Measurements from ENCODE around the gene PKHD1.

The PKHD1 gene

DNA sequence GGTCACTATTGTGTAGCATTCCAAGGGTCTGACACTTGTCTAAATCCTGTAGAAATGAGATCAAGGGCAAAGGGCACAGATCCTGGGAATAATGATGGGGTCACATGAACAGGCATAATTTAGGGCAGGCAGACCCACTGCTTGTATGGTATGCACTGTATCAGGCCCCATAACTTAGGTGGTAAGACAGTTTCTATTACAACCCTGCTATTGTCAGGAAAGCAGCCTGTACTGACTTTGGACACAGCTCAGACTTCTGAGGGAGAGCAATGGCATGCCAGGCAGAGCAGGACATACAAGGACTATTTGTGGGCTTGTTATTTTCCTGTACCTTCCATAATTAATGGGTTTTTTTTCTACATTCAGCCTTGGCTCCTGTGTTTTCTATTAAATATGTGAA lies 286.8 kb downstream of the PKHD1 start:
- DNase-seq (ENCODE audit: low read depth, low spot score), result no peak

DNA sequence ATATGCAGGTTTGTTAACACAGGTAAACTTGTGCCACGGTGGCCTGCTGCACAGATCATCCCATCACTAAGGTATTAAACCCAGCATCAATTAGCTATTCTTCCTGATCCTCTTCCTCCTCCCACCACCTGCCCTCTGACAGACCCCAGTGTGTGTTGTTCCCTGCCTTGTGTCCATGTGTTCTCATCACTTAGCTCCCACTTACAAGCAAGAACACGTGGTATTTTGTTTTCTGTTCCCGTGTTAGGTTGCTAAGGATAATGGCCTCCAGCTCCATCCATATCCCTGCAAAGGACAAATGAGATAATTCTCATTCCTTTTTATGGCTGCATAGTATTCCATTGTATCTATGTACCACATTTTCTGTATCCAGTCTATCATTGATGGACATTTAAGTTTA lies 294.0 kb downstream of the PKHD1 start:
- DNase-seq (ENCODE audit: low read depth, low spot score), result no peak

DNA sequence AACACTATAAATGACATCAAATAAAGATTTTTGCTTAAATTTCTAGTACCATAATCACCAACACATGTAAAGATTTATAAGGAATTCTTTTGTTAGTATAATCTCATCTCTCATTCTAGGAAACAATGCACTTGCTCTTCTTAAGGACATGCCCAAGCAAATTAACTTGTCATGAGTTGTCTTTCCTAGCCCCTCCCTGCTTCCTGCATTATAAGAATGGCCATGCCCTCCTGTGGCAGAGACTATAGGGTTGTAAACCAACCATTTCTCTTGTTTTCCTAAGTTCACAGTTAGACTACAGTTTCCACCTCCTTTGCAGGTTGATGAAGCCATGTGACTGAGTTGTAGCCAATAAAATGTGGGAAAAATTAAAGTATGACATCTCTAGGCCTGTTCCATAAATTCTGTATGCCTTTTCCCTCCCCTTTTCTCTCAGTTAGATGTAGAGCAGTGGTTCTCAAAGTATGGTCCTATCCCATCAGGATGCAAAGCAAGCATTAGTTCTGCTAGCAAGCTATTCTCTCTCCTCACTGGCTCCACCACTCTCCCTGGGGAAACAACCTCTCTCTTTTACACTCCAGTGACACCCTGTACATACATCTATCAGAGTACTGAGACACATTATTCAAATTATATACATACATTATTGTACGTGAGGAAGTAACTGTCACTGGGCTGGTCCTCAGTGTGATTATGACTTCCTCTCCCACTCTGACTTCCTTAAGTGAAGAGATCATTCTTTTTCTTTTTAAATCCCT lies 295.0 kb downstream of the PKHD1 start:
- DNase-seq (ENCODE audit: low read depth, low spot score), result no peak

DNA sequence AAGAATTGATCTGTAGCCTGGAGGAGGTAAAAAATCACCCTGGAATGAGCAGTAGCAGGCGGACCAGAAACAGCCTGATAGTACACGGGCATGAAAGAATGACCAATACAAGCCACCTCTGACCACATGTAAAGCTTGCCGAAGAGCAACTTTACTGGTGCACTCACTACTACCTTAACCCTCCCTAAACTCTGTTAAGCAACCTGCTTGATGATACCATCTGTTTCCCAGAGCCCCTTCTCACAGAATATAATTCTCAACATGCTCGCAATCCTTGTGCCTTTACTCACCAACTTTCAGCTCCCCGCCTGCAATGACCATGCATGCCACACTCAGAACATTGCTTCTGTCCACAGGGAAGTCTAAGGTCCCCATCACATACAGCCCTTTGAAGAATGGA lies 296.5 kb downstream of the PKHD1 start:
- no peak for DNase-seq (ENCODE audit: low read depth, low spot score)

DNA sequence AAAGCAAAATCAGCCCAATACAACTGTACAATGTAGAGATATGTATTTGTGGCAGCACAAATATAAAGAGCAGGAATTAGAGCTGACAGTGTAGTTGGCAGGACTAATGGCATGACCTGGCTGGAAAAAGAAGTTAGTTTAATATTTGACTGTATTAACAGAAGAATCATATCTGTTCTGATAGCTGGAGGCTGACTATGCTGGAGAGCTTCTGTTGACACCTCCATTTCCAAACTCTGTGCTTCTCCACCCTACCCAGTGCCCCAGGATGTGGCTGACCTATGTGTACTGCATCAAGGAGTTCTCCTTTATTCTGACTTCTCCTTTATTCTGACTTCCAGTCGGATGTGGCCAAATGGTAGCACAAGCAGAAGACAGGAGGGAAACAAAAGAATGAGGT lies 299.3 kb downstream of the PKHD1 start:
- no peak for DNase-seq (ENCODE audit: low read depth, low spot score)

DNA sequence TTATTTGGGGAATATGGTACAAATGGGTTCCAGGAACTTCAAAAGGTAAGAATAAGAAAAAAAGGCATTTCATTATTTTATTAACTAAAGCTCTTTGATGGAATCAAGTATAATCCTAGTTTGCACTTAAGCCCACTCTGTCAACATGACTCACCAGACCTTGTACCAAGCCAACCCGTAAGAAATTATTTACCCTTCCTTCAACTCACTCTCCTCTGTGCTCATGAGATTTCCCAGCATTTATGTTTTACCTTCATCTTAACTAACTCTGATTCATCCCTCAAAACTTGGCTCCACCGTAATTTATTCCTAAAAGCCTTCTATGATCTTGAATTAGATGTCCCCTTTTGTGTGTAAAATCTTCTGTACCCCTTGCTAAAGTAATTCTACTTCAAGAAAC lies 308.7 kb downstream of the PKHD1 start:
- no peak for DNase-seq (ENCODE audit: low read depth, low spot score)

DNA sequence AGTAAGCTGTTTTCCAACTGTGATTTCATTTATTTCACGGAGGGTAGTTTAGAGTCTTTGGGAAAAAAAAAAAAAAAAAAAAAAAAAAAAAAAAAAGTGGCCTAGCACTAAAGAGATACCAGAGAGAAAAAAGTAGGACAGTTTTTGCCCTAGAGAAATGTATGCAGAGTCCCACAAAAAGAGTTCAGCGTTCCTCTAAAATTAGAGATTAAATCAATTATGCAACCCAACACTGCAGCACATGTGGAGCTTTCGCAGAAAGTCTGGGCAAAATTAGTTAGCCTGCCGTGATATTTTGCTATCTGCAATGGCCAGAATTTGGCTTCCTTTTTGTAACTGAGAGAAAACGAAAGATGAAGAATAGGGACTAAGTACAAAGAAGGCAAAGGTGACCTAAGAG lies 309.8 kb downstream of the PKHD1 start:
- DNase-seq (ENCODE audit: low read depth, low spot score), result no peak

DNA sequence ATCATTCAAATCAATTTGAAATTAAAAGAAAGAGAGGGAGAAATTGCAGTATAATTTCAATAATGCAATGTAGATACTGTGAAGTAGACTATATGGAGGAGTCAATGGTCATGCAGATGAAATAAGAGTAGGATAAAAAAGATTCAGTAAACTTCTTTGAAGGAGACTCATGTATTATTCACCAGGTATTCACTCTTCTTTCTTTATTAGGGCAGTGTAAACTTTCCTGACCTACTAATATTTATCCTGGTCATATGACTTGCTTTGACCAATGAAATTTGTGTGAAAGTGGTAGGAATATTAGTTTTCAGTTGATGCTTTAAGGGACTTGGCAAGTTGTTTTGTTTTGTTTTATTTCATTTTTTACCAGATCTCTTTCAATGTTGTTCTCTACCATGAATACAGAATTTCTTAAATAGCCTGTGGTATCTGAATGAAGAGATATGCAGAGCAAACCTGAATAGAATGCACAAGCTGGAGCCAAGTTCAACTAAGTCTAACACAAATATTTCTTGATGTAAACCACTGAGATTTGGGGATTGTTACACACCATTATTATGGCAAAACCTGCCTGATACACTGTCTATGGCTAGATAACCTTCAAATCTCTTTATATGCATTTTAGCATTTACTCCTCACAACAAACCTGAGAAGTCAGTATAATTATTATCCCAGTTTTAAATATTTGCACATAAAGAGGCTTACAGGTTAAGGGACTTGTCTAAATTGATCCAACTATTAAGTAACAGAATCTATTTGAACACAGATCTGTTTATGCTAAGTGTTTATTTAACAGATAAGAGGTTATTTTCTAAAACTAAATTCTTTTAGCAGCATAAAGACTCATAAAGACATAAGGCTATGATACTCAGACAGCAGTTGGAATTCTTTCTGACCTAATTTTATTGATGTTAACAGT lies 311.2 kb downstream of the PKHD1 start:
- DNase-seq (ENCODE audit: low read depth, low spot score), result no peak

DNA sequence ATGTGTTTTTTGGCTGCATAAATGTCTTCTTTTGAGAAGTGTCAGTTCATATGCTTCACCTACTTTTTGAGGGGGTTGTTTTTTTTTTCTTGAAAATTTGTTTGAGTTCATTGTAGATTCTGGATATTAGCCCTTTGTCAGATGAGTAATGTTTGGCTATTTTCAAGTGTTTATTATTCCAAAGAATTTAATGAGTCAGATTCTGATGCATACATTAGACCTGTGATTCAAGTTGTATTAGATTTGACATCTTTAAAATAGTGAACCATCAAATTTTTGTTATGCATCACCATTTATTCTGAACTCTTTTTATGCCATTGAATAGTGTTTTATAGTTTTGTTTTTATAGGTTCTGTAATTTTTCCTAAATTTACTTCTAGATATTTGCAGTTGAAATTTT lies 319.3 kb downstream of the PKHD1 start:
- no peak for DNase-seq (ENCODE audit: low read depth, low spot score)

DNA sequence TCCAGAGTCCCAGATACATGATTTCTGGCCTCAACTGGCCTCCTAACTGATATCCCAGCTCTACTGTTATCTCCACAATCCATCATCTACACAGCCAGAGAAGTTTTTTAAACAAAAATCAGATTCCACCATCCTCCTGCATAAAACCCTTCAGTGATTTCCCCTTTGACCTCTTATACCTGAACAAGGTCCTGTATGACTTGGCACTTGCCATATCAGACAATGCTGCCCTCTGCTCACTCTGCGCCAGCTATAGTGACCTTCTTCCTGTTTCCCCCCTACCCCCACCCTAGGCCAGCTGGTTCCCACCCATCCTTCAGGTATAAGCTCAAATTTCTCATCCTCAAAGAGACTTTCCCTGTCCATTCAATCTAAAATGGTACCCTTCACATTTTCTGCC lies 322.2 kb downstream of the PKHD1 start:
- DNase-seq (ENCODE audit: low read depth, low spot score), result no peak

DNA sequence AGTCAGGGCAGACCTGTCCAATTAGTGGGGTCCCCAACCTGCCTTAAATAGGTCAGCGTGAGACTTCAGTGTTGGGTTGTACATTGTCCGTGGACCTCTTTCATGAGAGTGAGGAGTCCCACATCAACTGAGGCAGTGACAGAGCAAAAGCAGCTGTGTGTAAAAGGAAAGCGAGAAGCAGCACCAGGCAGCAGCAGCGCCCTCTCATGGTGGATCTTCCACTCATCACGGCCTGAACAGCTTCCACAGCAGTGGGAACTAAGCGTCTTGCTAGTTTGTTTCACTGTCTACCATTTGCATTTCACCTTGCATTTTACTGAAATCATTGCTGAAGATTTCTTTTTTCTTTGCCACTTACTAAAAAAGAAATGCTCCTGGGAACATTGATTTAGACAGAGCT lies 333.8 kb downstream of the PKHD1 start:
- no peak for DNase-seq (ENCODE audit: low read depth, low spot score)

DNA sequence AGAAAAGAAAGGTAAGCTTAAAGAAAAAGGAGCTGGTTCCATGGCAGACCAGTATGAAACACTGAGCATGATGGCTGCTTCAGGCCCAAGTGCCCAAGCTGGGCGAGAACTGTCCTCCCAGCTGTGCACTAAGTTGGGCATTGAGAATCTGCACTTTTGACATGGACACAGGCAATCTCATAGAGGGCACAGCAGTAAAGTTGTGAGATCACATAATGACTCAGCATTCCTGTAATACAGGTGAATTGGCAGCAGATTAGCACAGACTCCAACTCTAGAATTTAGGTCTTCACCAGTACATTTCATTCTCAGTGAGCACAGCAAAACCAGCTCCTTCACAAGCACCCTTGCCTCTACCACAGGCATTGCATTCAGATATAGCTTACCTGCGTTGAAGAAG lies 343.4 kb downstream of the PKHD1 start:
- DNase-seq (ENCODE audit: low read depth, low spot score), result no peak

DNA sequence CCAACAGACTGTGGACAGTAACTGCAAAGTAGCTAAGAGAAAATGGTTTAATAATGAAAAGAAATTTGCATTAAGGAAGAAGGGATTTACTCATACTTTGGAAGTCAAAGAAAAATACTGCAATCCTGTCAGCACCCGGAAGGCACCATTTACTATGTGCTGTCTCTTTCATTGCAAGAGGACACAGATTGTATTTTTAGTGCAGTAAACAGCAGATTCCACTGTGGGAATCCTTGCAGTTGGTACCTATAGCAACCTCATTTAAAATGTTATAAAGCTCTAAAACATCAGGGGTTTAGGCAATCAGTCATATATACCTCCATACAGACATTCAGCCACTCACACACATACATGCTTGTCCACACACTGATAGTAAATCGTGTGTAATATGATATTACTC lies 346.8 kb downstream of the PKHD1 start:
- no peak for DNase-seq (ENCODE audit: low read depth, low spot score)

DNA sequence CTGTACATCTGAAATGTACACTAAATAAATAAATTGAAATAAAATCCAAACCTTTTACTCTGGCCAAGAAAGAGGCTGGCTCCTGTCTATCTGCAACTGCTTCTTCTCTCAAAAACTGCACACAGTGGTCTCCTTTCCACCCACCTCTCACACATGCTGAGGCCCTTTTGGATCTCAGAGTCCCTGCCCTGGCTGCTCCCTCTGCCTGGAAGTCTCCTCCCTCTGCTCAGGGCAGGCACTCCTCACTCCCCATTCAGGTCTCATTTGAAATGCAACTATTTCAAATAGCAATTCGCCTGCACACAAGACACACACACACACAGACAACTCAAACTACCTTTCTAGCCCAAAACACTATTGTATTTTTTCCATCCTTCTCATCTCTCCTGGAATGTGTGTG lies 348.8 kb downstream of the PKHD1 start:
- no peak for DNase-seq (ENCODE audit: low read depth, low spot score)

DNA sequence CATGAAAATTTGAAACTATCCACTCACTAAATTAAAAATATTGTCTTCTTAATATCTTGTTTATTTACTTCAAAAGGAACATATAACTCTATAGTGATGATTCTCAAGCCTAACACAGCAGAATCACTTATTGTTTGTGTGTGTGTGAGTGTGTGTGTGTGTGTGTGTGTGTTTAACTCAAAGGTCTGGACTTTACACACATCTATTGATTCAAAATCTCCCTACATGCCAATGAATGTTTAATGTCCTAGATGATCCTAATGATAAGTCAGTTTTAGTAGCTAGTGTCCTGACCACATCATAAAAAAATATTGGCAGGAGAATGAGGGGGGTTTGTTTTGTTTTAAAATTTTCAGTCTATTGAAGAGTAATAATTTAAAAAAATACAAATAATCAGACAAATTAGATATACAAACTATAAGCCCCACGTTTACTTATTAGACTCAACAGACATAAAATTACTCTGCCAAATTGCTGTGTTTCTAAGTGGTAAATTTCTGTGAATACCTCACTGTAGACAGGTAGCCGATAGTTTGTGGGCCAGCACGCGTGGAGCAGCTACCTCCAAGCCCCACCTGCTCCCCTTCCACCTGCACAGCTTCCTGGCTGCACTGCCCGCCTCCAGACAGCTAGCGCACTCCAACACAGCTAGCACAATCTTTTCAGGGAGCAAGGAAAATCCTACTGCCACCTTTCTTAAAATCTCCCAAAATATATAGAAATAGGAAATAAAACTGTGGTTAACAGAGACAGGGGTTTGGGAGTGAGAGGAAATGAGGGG lies 349.6 kb downstream of the PKHD1 start:
- DNase-seq (ENCODE audit: low read depth, low spot score), result no peak

DNA sequence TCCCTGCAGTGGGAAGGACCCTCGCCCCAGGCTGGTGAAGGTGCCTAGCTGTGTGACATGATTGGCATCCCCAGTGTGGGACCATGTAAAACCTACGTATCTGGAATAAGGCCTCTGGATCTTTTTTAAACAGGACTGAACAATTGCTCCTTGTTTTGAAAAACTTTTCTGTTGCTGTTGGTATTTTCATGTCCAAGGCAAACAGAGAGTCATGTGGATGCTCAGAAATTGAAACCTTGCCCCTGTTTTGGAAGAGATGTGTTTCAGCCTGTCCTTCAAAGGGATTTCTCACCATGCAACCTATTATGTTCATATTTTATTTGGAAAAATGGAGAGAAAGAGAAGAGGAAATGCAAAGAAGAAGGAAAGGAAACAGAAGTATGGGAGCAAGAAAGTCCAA lies 362.3 kb downstream of the PKHD1 start:
- DNase-seq (ENCODE audit: low read depth, low spot score), result no peak

DNA sequence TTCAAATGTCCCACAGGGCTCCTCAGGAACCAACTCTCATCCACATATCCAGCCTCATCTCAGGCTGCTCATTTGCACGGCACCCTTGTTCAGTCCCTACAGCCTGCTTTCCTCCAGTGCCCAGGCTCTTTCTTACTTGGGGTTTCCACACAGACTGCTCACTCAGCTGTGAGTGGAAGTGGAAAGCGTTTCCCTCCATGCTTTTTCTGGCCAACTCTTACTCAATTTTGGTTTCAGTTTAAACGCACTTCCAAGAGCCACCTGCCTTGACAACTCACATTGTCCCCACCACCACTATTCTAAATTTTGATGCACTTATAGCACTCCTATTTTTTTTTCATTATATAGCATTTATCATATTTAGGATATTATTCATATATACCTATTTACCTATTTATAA lies 367.1 kb downstream of the PKHD1 start:
- no peak for DNase-seq (ENCODE audit: low read depth, low spot score)

DNA sequence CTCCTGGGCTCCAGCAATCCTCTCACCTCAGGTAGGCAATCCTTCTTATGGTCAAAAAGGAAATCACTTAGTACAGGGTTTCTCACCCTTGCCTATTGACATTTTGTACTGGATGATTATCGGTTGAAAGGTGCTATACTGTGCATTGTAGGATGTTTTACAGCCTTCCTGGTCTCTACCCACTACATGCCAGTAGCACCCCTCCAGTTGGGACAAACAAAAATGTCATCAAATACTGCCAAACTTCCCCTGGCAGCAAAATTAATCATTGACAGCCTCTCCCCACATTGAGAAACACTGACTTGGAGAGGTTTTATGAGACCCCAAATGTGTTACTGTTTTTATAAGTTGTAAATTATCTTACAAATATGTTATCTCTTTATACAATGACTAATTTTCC lies 368.1 kb downstream of the PKHD1 start:
- DNase-seq (ENCODE audit: low read depth, low spot score), result no peak

DNA sequence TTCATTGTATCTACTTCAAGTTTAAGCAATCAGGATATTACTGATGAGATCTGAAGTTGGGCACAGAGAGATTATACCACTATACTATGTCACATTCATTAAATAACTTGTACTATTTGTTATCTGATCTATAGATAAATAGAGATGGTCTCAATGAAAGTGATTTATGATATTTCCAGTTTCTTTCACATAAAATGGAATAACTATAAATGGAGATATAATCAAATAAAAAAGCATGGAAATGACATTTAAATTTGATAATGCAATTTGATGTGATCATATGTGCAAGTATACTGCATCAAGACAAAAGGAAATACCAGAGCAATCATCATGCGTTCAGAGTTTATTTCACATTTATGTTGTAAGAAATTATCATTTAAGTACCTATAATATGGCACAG lies 368.9 kb downstream of the PKHD1 start:
- DNase-seq (ENCODE audit: low read depth, low spot score), result no peak

DNA sequence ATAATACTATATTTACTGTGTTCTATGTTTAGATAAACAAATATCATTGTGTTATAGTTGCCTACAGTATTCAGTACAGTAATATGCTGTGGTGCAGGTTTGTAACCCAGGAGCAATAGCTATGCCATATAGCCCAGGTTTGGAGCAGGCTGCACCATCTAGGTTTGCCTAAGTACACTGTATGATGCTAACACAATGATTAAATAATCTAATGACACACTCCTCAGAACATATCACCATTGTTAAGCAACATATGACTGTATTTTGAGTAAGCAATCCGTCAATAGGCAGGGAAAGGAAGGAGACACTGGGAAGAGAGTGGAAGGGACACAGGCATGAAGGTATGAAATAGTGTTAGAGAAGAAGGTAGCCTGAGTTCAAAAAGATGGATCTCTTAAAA lies 369.9 kb downstream of the PKHD1 start:
- no peak for DNase-seq (ENCODE audit: low read depth, low spot score)

DNA sequence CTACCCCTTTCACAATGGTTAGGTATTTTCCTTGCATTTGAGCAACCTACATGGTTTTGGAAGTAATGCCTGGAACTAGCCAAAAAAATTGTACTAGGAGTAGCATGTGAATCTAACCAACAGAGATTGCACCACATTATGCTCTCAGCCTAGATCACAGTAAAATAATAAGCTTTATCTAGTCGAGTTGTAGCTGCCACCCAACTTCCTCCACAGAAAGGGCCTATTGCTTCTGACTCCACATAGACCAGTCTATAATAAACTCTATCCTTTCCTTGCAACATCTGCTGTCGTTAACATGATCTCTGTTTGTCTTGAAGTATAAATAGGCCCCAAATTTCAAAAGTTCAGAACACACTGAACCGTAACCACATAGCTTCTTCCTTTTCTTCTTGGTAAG lies 375.5 kb downstream of the PKHD1 start:
- no peak for DNase-seq (ENCODE audit: low read depth, low spot score)

DNA sequence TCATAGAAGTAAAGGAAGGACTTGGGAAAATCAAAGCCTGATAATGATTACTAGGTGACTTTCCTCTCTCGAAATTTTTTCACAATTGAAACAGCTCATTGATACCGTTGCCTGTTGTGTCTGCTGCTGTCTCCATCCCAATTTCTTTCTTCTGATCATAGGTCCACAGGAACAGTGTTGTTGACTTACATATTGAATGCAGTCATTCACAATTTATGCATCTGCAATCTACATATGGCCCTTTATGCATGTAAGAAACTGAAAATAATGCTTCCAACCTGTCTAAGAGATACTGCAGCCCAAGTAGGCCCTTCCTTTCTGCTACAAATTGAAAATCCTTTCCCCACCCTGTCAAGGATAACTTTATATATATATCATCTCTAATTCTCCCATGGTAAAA lies 381.3 kb downstream of the PKHD1 start:
- DNase-seq (ENCODE audit: low read depth, low spot score), result no peak

Measured in activated naive CD8-positive, alpha-beta T cell treated with anti-CD3 and anti-CD28 coated beads, Interleukin-2, amount 50 U/mL, for 16 hours (primary cell).